HepG2 (cell line): Measurements from ENCODE around the gene SOBP. TPM values are rescaled to one million over a fixed set of nuclear protein-coding genes. Genes with fewer than 3 reads are reported as not detected.

Experiments used
- DMAP1 ChIP-seq: IDR thresholded peaks from 2 replicates; pipeline ENCODE4 v1.6.1; 2016
- HDAC1 ChIP-seq: sonication (generic); formaldehyde crosslinking; IDR thresholded peaks from 2 replicates; pipeline ENCODE4 v1.5.1; 2020; ENCODE audit warnings: mild to moderate bottlenecking, missing genetic modification reagents
- JUND ChIP-seq: sonication (generic); formaldehyde crosslinking; IDR thresholded peaks from 2 replicates; pipeline ENCODE4 v1.8.0; 2022; ENCODE audit warnings: mild to moderate bottlenecking, missing genetic modification reagents
- KAT2B ChIP-seq: fragments of 150-350 bp; IDR thresholded peaks from 2 replicates; pipeline ENCODE4 v1.6.1; 2014; ENCODE audit warnings: low read depth, low read length, borderline replicate concordance
- KMT2B ChIP-seq: IDR thresholded peaks from 2 replicates; pipeline ENCODE4 v1.6.1; 2016; ENCODE audit warnings: missing genetic modification reagents, missing compliant biosample characterization
- MIER2 ChIP-seq: IDR thresholded peaks from 2 replicates; pipeline ENCODE4 v1.6.1; 2016; ENCODE audit warnings: missing biosample characterization, missing genetic modification reagents
- NFRKB ChIP-seq: fragments of 450-650 bp; IDR thresholded peaks from 2 replicates; pipeline ENCODE4 v1.6.1; 2017
- NR2F1 ChIP-seq, 2 experiments: fragments of 450-650 bp in 1 of 2; formaldehyde crosslinking in 1 of 2; IDR thresholded peaks; 2 replicates each; pipeline versions ENCODE4 v1.5.0 to v1.6.1; 2016 to 2020; ENCODE audit warnings: mild to moderate bottlenecking in 1 of 2, missing compliant biosample characterization in 1 of 2, missing genetic modification reagents in 1 of 2, moderate library complexity in 1 of 2
- PPARG ChIP-seq: conservative IDR thresholded peaks from 2 replicates; pipeline ENCODE4 v1.6.1; 2016; ENCODE audit warnings: missing biosample characterization, missing genetic modification reagents
- RFXAP ChIP-seq: sonication (generic); formaldehyde crosslinking; IDR thresholded peaks from 2 replicates; pipeline ENCODE4 v1.4.0; 2020; ENCODE audit warnings: missing genetic modification reagents, borderline replicate concordance
- SIX4 ChIP-seq: sonication (generic); formaldehyde crosslinking; IDR thresholded peaks from 2 replicates; pipeline ENCODE4 v1.4.0; 2020; ENCODE audit warnings: missing genetic modification reagents
- SOX6 ChIP-seq, 2 experiments: fragments of 450-650 bp in 1 of 2; sonication (generic) in 1 of 2; formaldehyde crosslinking in 1 of 2; IDR thresholded peaks; 2 replicates each; pipeline versions ENCODE4 v1.4.0 to v1.6.1; 2017 to 2020; ENCODE audit warnings: antibody characterized with exemption in 1 of 2, mild to moderate bottlenecking in 1 of 2, missing genetic modification reagents in 1 of 2
- TFAP4 ChIP-seq: sonication (generic); IDR thresholded peaks from 2 replicates; pipeline ENCODE4 v1.6.1; 2016; ENCODE audit warnings: low read depth, borderline replicate concordance
- TFDP2 ChIP-seq: sonication (generic); formaldehyde crosslinking; IDR thresholded peaks from 2 replicates; pipeline ENCODE4 v1.4.0; 2020; ENCODE audit warnings: missing genetic modification reagents
- TMF1 ChIP-seq: sonication (generic); formaldehyde crosslinking; IDR thresholded peaks from 2 replicates; pipeline ENCODE4 v1.8.1; 2022; ENCODE audit warnings: low read depth, missing genetic modification reagents
- TRIM24 ChIP-seq: sonication (generic); formaldehyde crosslinking; IDR thresholded peaks from 2 replicates; pipeline ENCODE4 v1.8.0; 2022; ENCODE audit warnings: mild to moderate bottlenecking, missing genetic modification reagents
- ZFAT ChIP-seq: sonication (generic); formaldehyde crosslinking; conservative IDR thresholded peaks from 2 replicates; pipeline ENCODE4 v1.8.1; 2023; ENCODE audit warnings: missing genetic modification reagents, inconsistent platforms
- ZFP62 ChIP-seq: sonication (generic); formaldehyde crosslinking; IDR thresholded peaks from 2 replicates; pipeline ENCODE4 v1.4.0; 2020; ENCODE audit warnings: missing genetic modification reagents
- ZNF44 ChIP-seq: sonication (generic); formaldehyde crosslinking; IDR thresholded peaks from 2 replicates; pipeline ENCODE4 v1.5.1; 2020; ENCODE audit warnings: mild to moderate bottlenecking, missing genetic modification reagents
- ZNF746 ChIP-seq: sonication (generic); formaldehyde crosslinking; IDR thresholded peaks from 2 replicates; pipeline ENCODE4 v1.8.0; 2022; ENCODE audit warnings: mild to moderate bottlenecking, missing genetic modification reagents
- ZNF800 ChIP-seq: sonication (generic); formaldehyde crosslinking; IDR thresholded peaks from 2 replicates; pipeline ENCODE4 v1.4.0; 2020; ENCODE audit warnings: missing genetic modification reagents
- ZNF841 ChIP-seq: sonication (generic); formaldehyde crosslinking; IDR thresholded peaks from 2 replicates; pipeline ENCODE4 v1.8.1; 2023; ENCODE audit warnings: missing genetic modification reagents, borderline replicate concordance
- polyA plus RNA-seq, 8 experiments: library from polyadenylated mRNA; depleted of rRNA in 3 of 8; stranded (reverse) in 7 of 8; unstranded in 1 of 8; fragments of >200 nt; fragmentation: Illumina TruSeq in 4 of 8; extraction: Trizol in 4 of 8; gene quantifications; 2 replicates each; pipeline versions ENCODE4 v1.2.1 to v1.2.3, GENCODE V29; 2011 to 2016; ENCODE audit warnings: low read depth in 4 of 8, missing spikeins in 1 of 8, mixed read lengths in 1 of 8; ENCODE audit not compliant: insufficient read depth in 1 of 8
- total RNA-seq, 5 experiments: library from RNA; depleted of rRNA; stranded (reverse); fragments of >200 nt; fragmentation: Illumina TruSeq; extraction: Trizol; gene quantifications; 2 replicates each; pipeline ENCODE4 v1.2.3, GENCODE V29; 2016; ENCODE audit warnings: low read depth in 1 of 5
- TF ChIP-seq, protein P1 (sequence below), 2 experiments: sonication (generic) in 1 of 2; formaldehyde crosslinking in 1 of 2; IDR thresholded peaks; 2 replicates each; pipeline versions ENCODE4 v1.4.0 to v1.6.1; 2018 to 2020; ENCODE audit warnings: missing genetic modification reagents in 2 of 2, borderline replicate concordance in 1 of 2, low read depth in 1 of 2, mild to moderate bottlenecking in 1 of 2, missing biosample characterization in 1 of 2
- TF ChIP-seq, protein P2 (sequence below): sonication (generic); formaldehyde crosslinking; IDR thresholded peaks from 2 replicates; pipeline ENCODE4 v1.9.0; 2021; ENCODE audit warnings: missing genetic modification reagents, borderline replicate concordance

Gene SOBP
- total and polyA plus RNA-seq, 2 of the 13 experiments (the other 11 are each of a cell fraction or from before 2014, with no cell fraction given), result 1.5 to 6.9 TPM

- TF ChIP-seq TFDP2 (CRISPR knock-in tag) (0 out of 2 replicates have a peak, but pooled peaks have one; percentile 21), PPARG (CRISPR knock-in tag) (peak; percentile 85), NR2F1 (CRISPR knock-in tag; IDR thresholded peaks at IDR 0.05) (peak in 1 of 2 experiments; percentile 22; a peak in 1 of 4 replicates), ZFAT (CRISPR knock-in tag) (no peak), MIER2 (CRISPR knock-in tag) (peak; percentile 72; the same call in 1 of the 2 replicates), TFAP4 (peak; percentile 39; the same call in 1 of the 2 replicates), TMF1 (no peak), ZNF800 (CRISPR knock-in tag) (peak; percentile 62; the same call in 1 of the 2 replicates), NFRKB (no peak), ZNF44 (peak; percentile 81; the same call in 1 of the 2 replicates), RFXAP (peak; percentile 89), JUND (CRISPR knock-in tag) (peak; percentile 68; the same call in 1 of the 2 replicates), ZNF746 (CRISPR knock-in tag) (peak; percentile 45; the same call in 1 of the 2 replicates), DMAP1 (CRISPR knock-in tag) (peak; percentile 39; the same call in 1 of the 2 replicates), SOX6 (IDR thresholded peaks at IDR 0.05) (no peak), SOX6 (CRISPR knock-in tag; IDR thresholded peaks at IDR 0.05) (peak; percentile 95), KMT2B (CRISPR knock-in tag) (peak; percentile 39; the same call in 1 of the 2 replicates), ZNF841 (peak; percentile 45; the same call in 1 of the 2 replicates), KAT2B (peak; percentile 89), ZFP62 (CRISPR knock-in tag) (no peak), HDAC1 (CRISPR knock-in tag) (peak; percentile 68), TRIM24 (CRISPR knock-in tag) (peak; percentile 13; the same call in 1 of the 2 replicates), SIX4 (CRISPR knock-in tag) (peak; percentile 78)
- TF ChIP-seq, protein P1, sequence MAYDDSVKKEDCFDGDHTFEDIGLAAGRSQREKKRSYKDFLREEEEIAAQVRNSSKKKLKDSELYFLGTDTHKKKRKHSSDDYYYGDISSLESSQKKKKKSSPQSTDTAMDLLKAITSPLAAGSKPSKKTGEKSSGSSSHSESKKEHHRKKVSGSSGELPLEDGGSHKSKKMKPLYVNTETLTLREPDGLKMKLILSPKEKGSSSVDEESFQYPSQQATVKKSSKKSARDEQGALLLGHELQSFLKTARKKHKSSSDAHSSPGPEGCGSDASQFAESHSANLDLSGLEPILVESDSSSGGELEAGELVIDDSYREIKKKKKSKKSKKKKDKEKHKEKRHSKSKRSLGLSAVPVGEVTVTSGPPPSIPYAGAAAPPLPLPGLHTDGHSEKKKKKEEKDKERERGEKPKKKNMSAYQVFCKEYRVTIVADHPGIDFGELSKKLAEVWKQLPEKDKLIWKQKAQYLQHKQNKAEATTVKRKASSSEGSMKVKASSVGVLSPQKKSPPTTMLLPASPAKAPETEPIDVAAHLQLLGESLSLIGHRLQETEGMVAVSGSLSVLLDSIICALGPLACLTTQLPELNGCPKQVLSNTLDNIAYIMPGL (CRISPR knock-in tag; IDR thresholded peaks at IDR 0.05; ENCODE audit: borderline replicate concordance in 1 of 2, low read depth in 1 of 2), result peak in 1 of 2 experiments; percentile 46; a peak in 1 of 4 replicates
- TF ChIP-seq, protein P2, sequence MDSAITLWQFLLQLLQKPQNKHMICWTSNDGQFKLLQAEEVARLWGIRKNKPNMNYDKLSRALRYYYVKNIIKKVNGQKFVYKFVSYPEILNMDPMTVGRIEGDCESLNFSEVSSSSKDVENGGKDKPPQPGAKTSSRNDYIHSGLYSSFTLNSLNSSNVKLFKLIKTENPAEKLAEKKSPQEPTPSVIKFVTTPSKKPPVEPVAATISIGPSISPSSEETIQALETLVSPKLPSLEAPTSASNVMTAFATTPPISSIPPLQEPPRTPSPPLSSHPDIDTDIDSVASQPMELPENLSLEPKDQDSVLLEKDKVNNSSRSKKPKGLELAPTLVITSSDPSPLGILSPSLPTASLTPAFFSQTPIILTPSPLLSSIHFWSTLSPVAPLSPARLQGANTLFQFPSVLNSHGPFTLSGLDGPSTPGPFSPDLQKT (CRISPR knock-in tag), result no peak
Measured at GRCh38 chr6:107540465-107540857, 50.5 kb downstream of the SOBP start (continued).
